ENCODE measurements around the gene SMAGP. TPM values are rescaled to one million over a fixed set of nuclear protein-coding genes. Genes with fewer than 3 reads are reported as not detected.

Gene SMAGP
- total and polyA plus RNA-seq, 4 donors, result 2.4 to 6.4 (median 4.2) TPM

DNA sequence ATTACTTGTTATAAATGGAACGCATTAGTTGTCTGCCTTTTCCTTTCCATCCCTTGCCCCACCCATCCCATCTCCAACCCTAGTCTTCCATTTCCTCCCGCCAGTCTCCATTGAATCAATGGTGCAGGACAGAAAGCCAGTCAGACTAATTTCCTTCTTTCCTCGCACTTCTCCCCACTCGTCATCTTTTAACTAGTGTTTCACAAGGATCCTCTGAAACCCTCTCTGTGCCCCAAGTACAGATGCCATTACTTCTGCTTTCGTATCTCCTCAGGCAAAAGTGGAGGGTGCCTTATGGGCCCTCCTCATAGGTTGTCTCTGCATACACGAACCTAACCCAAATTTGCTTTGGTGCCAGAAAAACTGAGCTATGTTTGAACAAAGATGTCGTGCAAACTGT lies 27.3 kb downstream of the SMAGP start:
- no peak overlapping the region for H3K9ac ChIP-seq (ENCODE audit: low read depth in 1 of 2, low read length in 2 of 2)
- no peak overlapping the region for H3K4me3 ChIP-seq (ENCODE audit: low read depth in 1 of 3, low read length in 3 of 3)
- H3K9me3 ChIP-seq (ENCODE audit: control insufficient read depth in 4 of 4, low read length in 3 of 4), result no peaks in the 10 kb centered on the region
- peaks cover 7 to 32% (median 27%) of the 10 kb centered on the region in 4 donors for H3K36me3 ChIP-seq (ENCODE audit: control insufficient read depth in 4 of 4, insufficient read depth in 3 of 4, low read depth in 1 of 4, low read length in 3 of 4)
- TF ChIP-seq SP1 (IDR thresholded peaks at IDR 0.05) (no peak), YY1 (IDR thresholded peaks at IDR 0.05) (no peak), NR2F2 (IDR thresholded peaks at IDR 0.05) (no peak), RXRA (IDR thresholded peaks at IDR 0.05) (no peak), FOXA1 (IDR thresholded peaks at IDR 0.05) (no peak), JUND (IDR thresholded peaks at IDR 0.05) (no peak), HNF4A (conservative IDR thresholded peaks at IDR 0.05) (no peak), FOXA2 (IDR thresholded peaks at IDR 0.05) (no peak), RAD21 (IDR thresholded peaks at IDR 0.05) (no peak)
- TF ChIP-seq, protein P1, sequence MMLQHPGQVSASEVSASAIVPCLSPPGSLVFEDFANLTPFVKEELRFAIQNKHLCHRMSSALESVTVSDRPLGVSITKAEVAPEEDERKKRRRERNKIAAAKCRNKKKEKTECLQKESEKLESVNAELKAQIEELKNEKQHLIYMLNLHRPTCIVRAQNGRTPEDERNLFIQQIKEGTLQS (IDR thresholded peaks at IDR 0.05), result no peak
- TF ChIP-seq, protein P2, sequence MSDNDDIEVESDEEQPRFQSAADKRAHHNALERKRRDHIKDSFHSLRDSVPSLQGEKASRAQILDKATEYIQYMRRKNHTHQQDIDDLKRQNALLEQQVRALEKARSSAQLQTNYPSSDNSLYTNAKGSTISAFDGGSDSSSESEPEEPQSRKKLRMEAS (IDR thresholded peaks at IDR 0.05), result no peak
- peaks cover 1 to 26% (median 18%) of the 10 kb centered on the region in 4 donors for H3K4me1 ChIP-seq (ENCODE audit: control insufficient read depth in 4 of 4, insufficient read depth in 4 of 4, low read length in 3 of 4)
- H3K27ac ChIP-seq (ENCODE audit: low read depth in 1 of 2, low read length in 2 of 2), result no peak overlapping the region
- 63% methylated on average over 7 of the region's 7 CpGs for WGBS
- no peaks in the 10 kb centered on the region for H3K27me3 ChIP-seq (ENCODE audit: control insufficient read depth in 4 of 4, insufficient read depth in 4 of 4, low read length in 3 of 4)
- no peak for DNase-seq (ENCODE audit: low spot score)

DNA sequence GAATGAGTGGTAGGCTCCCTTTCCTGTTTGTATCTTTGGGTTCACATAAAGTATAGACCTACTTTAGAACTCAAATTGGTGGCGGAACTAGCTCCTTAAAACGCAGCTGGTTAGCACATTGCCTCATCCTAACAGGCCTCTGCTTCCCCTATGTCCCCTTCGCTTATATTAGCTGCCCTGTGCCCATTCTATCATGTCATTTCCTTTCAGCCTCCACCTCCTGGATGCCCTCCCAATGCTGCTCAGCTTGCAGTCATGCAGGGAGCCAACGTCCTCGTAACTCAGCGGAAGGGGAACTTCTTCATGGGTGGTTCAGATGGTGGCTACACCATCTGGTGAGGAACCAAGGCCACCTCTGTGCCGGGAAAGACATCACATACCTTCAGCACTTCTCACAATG lies 28.1 kb downstream of the SMAGP start:
- Histone ChIP-seq H3K4me1 (ENCODE audit: control insufficient read depth in 4 of 4, insufficient read depth in 4 of 4, low read length in 3 of 4) (peaks cover 1 to 24% (median 17%) of the 10 kb centered on the region in 4 donors), H3K9me3 (ENCODE audit: control insufficient read depth in 4 of 4, low read length in 3 of 4) (no peaks in the 10 kb centered on the region), H3K36me3 (ENCODE audit: control insufficient read depth in 4 of 4, insufficient read depth in 3 of 4, low read depth in 1 of 4, low read length in 3 of 4) (peaks cover 7 to 32% (median 27%) of the 10 kb centered on the region in 4 donors), H3K27me3 (ENCODE audit: control insufficient read depth in 4 of 4, insufficient read depth in 4 of 4, low read length in 3 of 4) (no peaks in the 10 kb centered on the region), H3K4me3 (ENCODE audit: low read depth in 1 of 3, low read length in 3 of 3) (no peak overlapping the region), H3K27ac (ENCODE audit: low read depth in 1 of 2, low read length in 2 of 2) (no peak overlapping the region), H3K9ac (ENCODE audit: low read depth in 1 of 2, low read length in 2 of 2) (no peak overlapping the region)
- TF ChIP-seq RAD21 (IDR thresholded peaks at IDR 0.05), result no peak
- TF ChIP-seq, protein P1 (IDR thresholded peaks at IDR 0.05), result no peak
- TF ChIP-seq JUND (IDR thresholded peaks at IDR 0.05), result no peak
- TF ChIP-seq NR2F2 (IDR thresholded peaks at IDR 0.05), result no peak
- TF ChIP-seq, protein P3, sequence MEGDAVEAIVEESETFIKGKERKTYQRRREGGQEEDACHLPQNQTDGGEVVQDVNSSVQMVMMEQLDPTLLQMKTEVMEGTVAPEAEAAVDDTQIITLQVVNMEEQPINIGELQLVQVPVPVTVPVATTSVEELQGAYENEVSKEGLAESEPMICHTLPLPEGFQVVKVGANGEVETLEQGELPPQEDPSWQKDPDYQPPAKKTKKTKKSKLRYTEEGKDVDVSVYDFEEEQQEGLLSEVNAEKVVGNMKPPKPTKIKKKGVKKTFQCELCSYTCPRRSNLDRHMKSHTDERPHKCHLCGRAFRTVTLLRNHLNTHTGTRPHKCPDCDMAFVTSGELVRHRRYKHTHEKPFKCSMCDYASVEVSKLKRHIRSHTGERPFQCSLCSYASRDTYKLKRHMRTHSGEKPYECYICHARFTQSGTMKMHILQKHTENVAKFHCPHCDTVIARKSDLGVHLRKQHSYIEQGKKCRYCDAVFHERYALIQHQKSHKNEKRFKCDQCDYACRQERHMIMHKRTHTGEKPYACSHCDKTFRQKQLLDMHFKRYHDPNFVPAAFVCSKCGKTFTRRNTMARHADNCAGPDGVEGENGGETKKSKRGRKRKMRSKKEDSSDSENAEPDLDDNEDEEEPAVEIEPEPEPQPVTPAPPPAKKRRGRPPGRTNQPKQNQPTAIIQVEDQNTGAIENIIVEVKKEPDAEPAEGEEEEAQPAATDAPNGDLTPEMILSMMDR (IDR thresholded peaks at IDR 0.05; ENCODE audit: low read depth, low read length, missing input control), result no peak
- no peak for DNase-seq (ENCODE audit: low spot score)
- WGBS, result 81% methylated on average over 7 of the region's 7 CpGs

DNA sequence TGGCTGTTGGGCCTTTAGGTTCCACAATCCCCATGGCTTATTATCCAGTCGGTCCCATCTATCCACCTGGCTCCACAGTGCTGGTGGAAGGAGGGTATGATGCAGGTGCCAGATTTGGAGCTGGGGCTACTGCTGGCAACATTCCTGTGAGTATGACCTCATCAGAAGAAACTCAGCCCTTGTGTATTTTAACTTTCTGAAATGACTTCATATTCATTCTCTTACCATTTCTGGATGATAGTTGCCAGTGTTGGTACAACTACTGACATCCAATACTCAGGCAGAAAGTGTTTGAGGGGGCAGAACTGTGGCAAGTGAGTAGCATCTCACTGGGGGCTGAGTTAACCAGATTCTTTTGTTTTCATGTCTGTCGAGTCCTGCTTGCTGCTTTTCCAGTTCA lies 29.2 kb downstream of the SMAGP start:
- WGBS, result 78% methylated on average over 2 of the region's 2 CpGs
- no peaks in the 10 kb centered on the region for H3K27me3 ChIP-seq (ENCODE audit: control insufficient read depth in 4 of 4, insufficient read depth in 4 of 4, low read length in 3 of 4)
- H3K9ac ChIP-seq (ENCODE audit: low read depth in 1 of 2, low read length in 2 of 2), result no peak overlapping the region
- TF ChIP-seq RXRA (IDR thresholded peaks at IDR 0.05) (no peak), RAD21 (IDR thresholded peaks at IDR 0.05) (no peak)
- peaks cover 1 to 22% (median 16%) of the 10 kb centered on the region in 4 donors for H3K4me1 ChIP-seq (ENCODE audit: control insufficient read depth in 4 of 4, insufficient read depth in 4 of 4, low read length in 3 of 4)
- no peak overlapping the region for H3K4me3 ChIP-seq (ENCODE audit: low read depth in 1 of 3, low read length in 3 of 3)
- H3K36me3 ChIP-seq (ENCODE audit: control insufficient read depth in 4 of 4, insufficient read depth in 3 of 4, low read depth in 1 of 4, low read length in 3 of 4), result peaks cover 7 to 32% (median 27%) of the 10 kb centered on the region in 4 donors
- DNase-seq (ENCODE audit: low spot score), result no peak
- no peaks in the 10 kb centered on the region for H3K9me3 ChIP-seq (ENCODE audit: control insufficient read depth in 4 of 4, low read length in 3 of 4)
- H3K27ac ChIP-seq (ENCODE audit: low read depth in 1 of 2, low read length in 2 of 2), result no peak overlapping the region

All from liver (tissue), 9 donors.